PFSK-1 (cell line): Measurements from ENCODE around the gene RYR3.

Experiments used
- FOXP2 ChIP-seq: optimal IDR thresholded peaks from 2 replicates; pipeline ENCODE3; 2011; ENCODE audit warnings: borderline replicate concordance, control low read depth, inconsistent platforms; ENCODE audit not compliant: insufficient read depth; ENCODE audit errors: extremely low read length, extremely low read depth
- POLR2AphosphoS5 ChIP-seq: IDR thresholded peaks from 2 replicates; pipeline ENCODE4 v1.6.1; 2012; ENCODE audit warnings: low read depth, mild to moderate bottlenecking, control low read depth, low read length, moderate library complexity
- REST ChIP-seq, 2 experiments: IDR thresholded peaks; 2 replicates each; pipeline versions ENCODE4 v1.6.1 to v1.8.0; 2011 to 2012; ENCODE audit warnings: low read depth in 2 of 2, low read length in 2 of 2, control low read depth in 1 of 2, inconsistent platforms in 1 of 2, mild to moderate bottlenecking in 1 of 2, moderate library complexity in 1 of 2; ENCODE audit not compliant: insufficient read depth in 1 of 2
- SIN3A ChIP-seq: IDR thresholded peaks from 2 replicates; pipeline ENCODE4 v1.6.1; 2012; ENCODE audit warnings: mild to moderate bottlenecking, low read length, moderate library complexity, borderline replicate concordance; ENCODE audit not compliant: insufficient read depth
- TAF1 ChIP-seq: IDR thresholded peaks from 2 replicates; pipeline ENCODE4 v1.6.1; 2012; ENCODE audit warnings: low read length, control low read depth, borderline replicate concordance; ENCODE audit not compliant: insufficient read depth

DNA sequence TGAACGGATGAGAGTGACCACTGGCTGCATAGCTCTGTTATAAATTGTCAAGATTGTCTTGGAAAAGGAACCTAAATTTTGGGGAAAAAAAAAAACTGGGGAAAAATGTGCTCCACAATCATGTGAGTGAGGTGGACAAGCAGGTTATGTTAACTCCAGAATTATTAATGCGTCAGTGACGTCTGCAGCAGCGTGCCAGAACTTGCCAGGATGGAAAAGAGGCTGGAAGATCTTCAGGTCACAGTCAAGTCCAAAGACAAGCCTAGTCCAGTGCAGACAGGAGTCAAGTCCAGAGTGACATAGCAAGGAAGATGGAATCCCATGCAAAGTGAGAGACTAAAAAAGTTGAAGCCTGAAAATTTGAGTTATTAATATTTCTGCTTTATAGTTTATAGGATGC, 140.6 kb downstream of the RYR3 start:
- TF ChIP-seq TAF1: no peak
- no peak for TF ChIP-seq POLR2AphosphoS5
- TF ChIP-seq SIN3A: no peak
- TF ChIP-seq REST (IDR thresholded peaks at IDR 0.05; ENCODE audit: insufficient read depth in 1 of 2, low read depth in 2 of 2, low read length in 2 of 2): no peak
- TF ChIP-seq FOXP2: no peak
